Stimulated activated CD4-positive, alpha-beta T cell treated with anti-CD3 and anti-CD28 coated beads, Interleukin-4, amount 100 ng/mL, for 48 hours (primary cell): ENCODE measurements around the gene CA11.

Source experiments
- DNase-seq, 2 donors: peaks; one replicate each; pipeline ENCODE4 v3.0.0-alpha.2; 2020; ENCODE audit warnings: low read depth in 2 of 2

CA11 gene

GRCh38 chr19:48613852-48614435, 32.0 kb downstream of the CA11 start:
- DNase-seq = no peak

GRCh38 chr19:48613024-48613851, 32.7 kb downstream of the CA11 start:
- DNase-seq = no peak

- no peak for DNase-seq
These were observed 34.1 kb downstream of the CA11 start for GRCh38 chr19:48611872-48612271.

- DNase-seq = no peak
These were observed 36.3 kb downstream of the CA11 start for GRCh38 chr19:48609571-48610108.

- no peak for DNase-seq
These were observed 37.2 kb downstream of the CA11 start for GRCh38 chr19:48608798-48609263.

- no peak for DNase-seq
These were observed 38.6 kb downstream of the CA11 start for GRCh38 chr19:48607359-48607755.

- no peak for DNase-seq
These were observed 39.3 kb downstream of the CA11 start, which contains the start of gene SPACA4 for GRCh38 chr19:48606463-48607358. Gene SPACA4, plus strand, starts transcription at chr19:48606742. Its CDS starts 237 bp downstream, at chr19:48606979.

GRCh38 chr19:48603850-48604249, 42.1 kb downstream of the CA11 start:
- DNase-seq = no peak

- no peak for DNase-seq
These were observed 42.5 kb downstream of the CA11 start for GRCh38 chr19:48603449-48603848.

- DNase-seq = no peak
These were observed 43.0 kb downstream of the CA11 start for GRCh38 chr19:48603001-48603400.

- no peak for DNase-seq
These were observed 45.1 kb downstream of the CA11 start for GRCh38 chr19:48600679-48601417.

GRCh38 chr19:48598996-48599700, 46.8 kb downstream of the CA11 start:
- no peak for DNase-seq

- no peak for DNase-seq
These were observed 49.1 kb downstream of the CA11 start for GRCh38 chr19:48596679-48597465.

GRCh38 chr19:48596237-48596636, 49.8 kb downstream of the CA11 start:
- no peak for DNase-seq

GRCh38 chr19:48595833-48596232, 50.2 kb downstream of the CA11 start:
- DNase-seq = no peak

GRCh38 chr19:48595171-48595570, 50.8 kb downstream of the CA11 start:
- no peak for DNase-seq

GRCh38 chr19:48591021-48591420, 55.0 kb downstream of the CA11 start:
- DNase-seq = no peak

- peak; percentile 82 to 88 for DNase-seq
These were observed 57.2 kb downstream of the CA11 start for GRCh38 chr19:48588670-48589401.
